Transverse colon (tissue), 4 donors: ENCODE results near the gene HRK. TPM values are rescaled to one million over a fixed set of nuclear protein-coding genes. Genes with fewer than 3 reads are reported as not detected.

Experiments used
- DNase-seq: peaks from one replicate; pipeline ENCODE4 v3.0.0-alpha.2; 2019
- H3K27ac ChIP-seq, 4 donors: fragments of 200-600 bp; sonication (generic); 2 replicates each; pipeline ENCODE4 v1.5.1; 2016 to 2018; ENCODE audit warnings: inconsistent platforms in 4 of 4
- H3K27me3 ChIP-seq: fragments of 200-600 bp; sonication (generic); 2 replicates; pipeline ENCODE4 v1.5.1; 2017; ENCODE audit warnings: inconsistent platforms
- H3K36me3 ChIP-seq, 4 donors: fragments of 200-600 bp; sonication (generic); 2 replicates each; pipeline ENCODE4 v1.5.1; 2017 to 2019; ENCODE audit warnings: inconsistent platforms in 4 of 4
- H3K4me1 ChIP-seq, 4 donors: fragments of 200-600 bp; sonication (generic); 2 replicates each; pipeline ENCODE4 v1.5.1; 2017 to 2020; ENCODE audit warnings: inconsistent platforms in 4 of 4
- H3K4me3 ChIP-seq, 4 donors: fragments of 200-600 bp; sonication (generic); 1 replicate in 1 of 4; 2 replicates in 3 of 4; pipeline versions ENCODE4 v1.5.1 to v1.6.1; 2017 to 2019; ENCODE audit warnings: inconsistent platforms in 4 of 4
- H3K9me3 ChIP-seq, 2 donors: fragments of 200-600 bp; sonication (generic); 2 replicates each; pipeline ENCODE4 v1.5.1; 2017 to 2019; ENCODE audit warnings: inconsistent platforms in 2 of 2
- CTCF ChIP-seq, 5 experiments: fragments of 200-600 bp in 3 of 5; fragments of 450-650 bp in 2 of 5; sonication (generic) in 3 of 5; IDR thresholded peaks; 1 replicate in 2 of 5; 2 replicates in 3 of 5; pipeline ENCODE4 v1.5.1; 2016 to 2017; ENCODE audit warnings: antibody characterized with exemption in 5 of 5, inconsistent platforms in 3 of 5, mild to moderate bottlenecking in 2 of 5, moderate library complexity in 1 of 5
- EP300 ChIP-seq: sonication (generic); formaldehyde crosslinking; IDR thresholded peaks from one replicate; pipeline ENCODE4 v1.6.1; 2017; ENCODE audit warnings: antibody characterized with exemption, low read depth
- POLR2A ChIP-seq: fragments of 450-650 bp; IDR thresholded peaks from one replicate; pipeline ENCODE4 v1.6.1; 2016; ENCODE audit warnings: antibody characterized with exemption, mild to moderate bottlenecking, moderate library complexity
- POLR2AphosphoS5 ChIP-seq, 3 donors: sonication (generic); formaldehyde crosslinking; IDR thresholded peaks; one replicate each; pipeline ENCODE4 v1.6.1; 2016; ENCODE audit warnings: antibody characterized with exemption in 3 of 3
- WGBS, 2 donors: methylation state at CpG; one replicate each; pipeline ENCODE4 v1.1.5; 2018; ENCODE audit warnings: low coverage in 1 of 2; 5-methylcytosine and 5-hydroxymethylcytosine counted together
- in situ Hi-C, 4 donors: fragments of 200-750 bp; cut with MboI; loops; one replicate each; pipeline versions ENCODE4 v1.15.0 to v1.15.1; 2017; ENCODE audit warnings: low sequenced_read_pairs in 3 of 4, low pct_ligation_motif_present in 1 of 4, low pct_unique_long_range_greater_than_20kb in 1 of 4
- intact Hi-C: fragments of 100-400 bp; cut with DNase I; formaldehyde crosslinking; loops from one replicate; pipeline ENCODE4 v1.15.1; 2023; ENCODE audit warnings: low total_unique reads
- total RNA-seq, 4 donors: library from RNA; depleted of rRNA; stranded (reverse); fragments of >200 nt; gene quantifications; one replicate each; pipeline ENCODE4 v1.1.0, GENCODE V29; 2016

HRK gene
- total RNA-seq, 4 donors from 2014 or later = 0.48 TPM; not detected in 3

- Histone ChIP-seq H3K36me3 (no peaks in the 10 kb centered on the region), H3K4me1 (peaks cover 10 to 41% (median 33%) of the 10 kb centered on the region in 4 donors), H3K4me3 (peak overlapping the region in 3 of 4 donors; percentile 10 to 50 (median 26)), H3K27me3 (peaks cover 92% of the 10 kb centered on the region), H3K27ac (no peak overlapping the region), H3K9me3 (peaks cover 0 to 5% of the 10 kb centered on the region in 2 donors)
- DNase-seq = peak; percentile 69
- intact Hi-C loops (no loop called here), in situ Hi-C loops (no loop called here)
- no peak for TF ChIP-seq CTCF (IDR thresholded peaks at IDR 0.05)
- no peak for TF ChIP-seq EP300
- no peak for TF ChIP-seq POLR2A
- TF ChIP-seq POLR2AphosphoS5 (IDR thresholded peaks at IDR 0.05) = no peak
- WGBS, 2 donors = 2% methylated on average over 10 to 53 of the region's 55 CpGs
Observed at GRCh38 chr12:116878567-116879508, 2.4 kb downstream of the HRK start.

DNA sequence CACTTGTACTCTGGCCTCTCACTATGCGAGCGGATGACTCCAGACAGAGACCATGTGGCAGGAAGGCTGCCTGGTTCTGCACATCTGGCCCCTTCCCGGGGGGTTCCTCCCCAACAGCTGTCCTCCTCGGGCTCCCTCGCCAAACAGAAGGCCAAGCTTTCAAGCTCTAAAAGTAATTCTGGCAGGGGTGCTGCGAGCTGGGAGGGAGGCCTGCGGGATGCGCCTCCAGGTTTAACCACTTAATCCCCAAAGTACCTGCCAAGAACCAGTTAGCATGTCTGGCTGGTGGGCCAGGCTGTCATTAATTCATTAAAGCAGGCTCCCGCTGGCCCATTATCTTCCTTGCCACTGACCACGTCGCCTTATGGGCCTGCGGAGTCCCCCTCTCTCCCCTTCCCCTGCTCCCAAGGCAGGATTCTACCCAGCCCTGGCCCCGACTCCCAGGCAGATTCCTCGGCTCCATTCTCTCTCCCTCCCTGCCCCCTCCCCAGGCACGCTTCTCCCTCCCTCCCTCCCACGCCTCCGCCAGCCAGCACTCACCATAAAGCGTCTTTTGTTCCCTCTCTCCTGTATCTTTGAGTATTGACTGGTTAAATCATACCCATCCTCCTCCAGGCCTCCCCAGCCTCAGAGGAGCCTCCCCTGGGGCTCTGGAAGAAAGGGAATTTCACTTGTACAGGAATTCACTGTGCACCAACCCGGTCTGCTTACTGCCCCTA is 4.9 kb downstream of the HRK start:
- intact Hi-C loops = no loop called here
- DNase-seq = no peak
- Histone ChIP-seq H3K4me3 (no peak overlapping the region), H3K9me3 (peaks cover 0 to 5% of the 10 kb centered on the region in 2 donors), H3K4me1 (peaks cover under 1 to 28% (median 25%) of the 10 kb centered on the region in 4 donors), H3K27ac (no peak overlapping the region), H3K27me3 (peaks cover 72% of the 10 kb centered on the region), H3K36me3 (no peaks in the 10 kb centered on the region)
- no peak for TF ChIP-seq POLR2AphosphoS5 (IDR thresholded peaks at IDR 0.05)
- TF ChIP-seq CTCF (IDR thresholded peaks at IDR 0.05) = no peak
- TF ChIP-seq EP300 = no peak
- TF ChIP-seq POLR2A = no peak
- in situ Hi-C loops = no loop called here
- WGBS, 2 donors = 10 to 44% methylated on average over 8 to 18 of the region's 19 CpGs

- no peak overlapping the region for H3K27ac ChIP-seq
- DNase-seq = no peak
- 89 to 100% methylated on average over 1 to 4 of the region's 4 CpGs for WGBS, 2 donors
- H3K4me1 ChIP-seq = peaks cover 0 to 13% (median 12%) of the 10 kb centered on the region in 4 donors
- TF ChIP-seq POLR2AphosphoS5 (IDR thresholded peaks at IDR 0.05) (no peak), EP300 (no peak), CTCF (IDR thresholded peaks at IDR 0.05) (no peak), POLR2A (no peak)
- peaks cover 0 to 5% of the 10 kb centered on the region in 2 donors for H3K9me3 ChIP-seq
- no peaks in the 10 kb centered on the region for H3K36me3 ChIP-seq
- in situ Hi-C loops = no loop called here
- intact Hi-C loops = no loop called here
- H3K27me3 ChIP-seq = peaks cover 55% of the 10 kb centered on the region
- no peak overlapping the region for H3K4me3 ChIP-seq
Observed at GRCh38 chr12:116874324-116874995, 6.8 kb downstream of the HRK start.

DNA sequence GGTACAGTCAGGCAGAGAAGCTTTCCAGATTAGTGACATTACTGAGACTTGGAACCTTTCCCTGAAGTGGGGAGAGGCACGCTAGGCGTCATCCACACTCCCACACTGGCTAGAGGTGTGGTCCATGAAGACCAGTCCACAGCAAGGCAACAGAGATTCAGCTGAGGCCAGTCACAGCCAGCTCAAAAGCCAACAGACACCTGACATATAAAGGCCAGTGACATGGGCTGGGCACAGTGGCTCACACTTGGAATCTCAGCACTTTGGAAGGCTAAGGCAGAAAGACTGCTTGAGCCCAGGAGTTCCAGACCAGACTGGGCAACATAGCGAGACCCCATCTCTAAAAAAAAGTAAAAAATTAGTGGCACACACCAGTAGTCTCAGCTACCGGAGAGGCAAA is 10.9 kb downstream of the HRK start:
- peaks cover 17% of the 10 kb centered on the region for H3K27me3 ChIP-seq
- H3K4me3 ChIP-seq = no peak overlapping the region
- intact Hi-C loops = no loop called here
- peaks cover 0 to 5% of the 10 kb centered on the region in 2 donors for H3K9me3 ChIP-seq
- no peak for TF ChIP-seq POLR2A
- TF ChIP-seq CTCF (IDR thresholded peaks at IDR 0.05) = no peak
- TF ChIP-seq EP300 = no peak
- no peak for TF ChIP-seq POLR2AphosphoS5 (IDR thresholded peaks at IDR 0.05)
- in situ Hi-C loops = no loop called here
- no peaks in the 10 kb centered on the region for H3K36me3 ChIP-seq
- H3K4me1 ChIP-seq = no peaks in the 10 kb centered on the region
- WGBS, 2 donors = 73% methylated on average over 4 of the region's 4 CpGs; no CpG with 5 or more reads in 1 of the 2 donors
- no peak overlapping the region for H3K27ac ChIP-seq
- DNase-seq = no peak
